Fibroblast of peridontal ligament (primary cell): Measurements from ENCODE around the gene PBX3.
"Not testable (repeated sequence)": the region's sequence is repeated elsewhere in the genome, so short reads cannot be mapped to it uniquely, and the experiment has no call there.

Experiments
- DNase-seq: peaks from one replicate; pipeline ENCODE4 v3.0.0-alpha.2; 2010; ENCODE audit errors: extremely low read depth

The PBX3 gene

DNA sequence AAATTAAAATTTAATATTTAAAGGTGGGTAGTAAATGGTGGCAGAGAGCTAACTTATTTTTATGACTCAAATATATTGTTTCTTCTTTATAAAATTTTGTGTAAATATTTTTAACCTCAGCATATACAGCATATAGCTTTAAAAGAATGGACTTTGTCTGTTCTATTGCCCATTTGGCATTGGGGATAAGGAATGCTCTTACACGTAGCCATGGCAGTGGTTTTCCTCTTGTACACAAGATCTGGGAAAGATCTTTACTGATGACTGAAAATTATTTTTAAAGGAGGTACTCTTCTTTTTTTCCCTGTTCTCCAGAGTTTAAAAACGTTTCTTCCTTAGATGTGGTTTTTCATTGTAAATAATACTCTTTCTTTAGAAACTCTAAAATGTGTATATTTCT, 75.0 kb downstream of the PBX3 start:
- DNase-seq: peak; percentile 73

DNA sequence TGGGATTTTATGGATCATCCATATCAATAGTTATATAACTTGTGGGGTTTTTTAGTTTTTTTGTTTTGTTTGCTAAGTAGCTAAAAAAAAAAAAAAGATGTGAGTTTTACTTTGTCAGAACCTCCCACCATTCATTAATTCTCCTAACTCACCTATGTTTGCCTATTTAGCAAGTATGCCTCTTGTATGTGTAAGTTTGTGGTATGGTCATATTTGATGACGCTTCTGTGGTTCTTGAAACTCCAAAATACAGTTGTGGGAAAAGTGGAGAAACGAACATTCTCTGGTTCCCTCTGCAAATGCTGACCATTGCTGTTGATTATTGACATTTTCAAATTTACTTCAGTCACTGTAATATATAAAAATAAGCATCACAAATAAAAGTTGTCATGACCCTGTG, 75.7 kb downstream of the PBX3 start:
- peak; percentile 55 for DNase-seq

DNA sequence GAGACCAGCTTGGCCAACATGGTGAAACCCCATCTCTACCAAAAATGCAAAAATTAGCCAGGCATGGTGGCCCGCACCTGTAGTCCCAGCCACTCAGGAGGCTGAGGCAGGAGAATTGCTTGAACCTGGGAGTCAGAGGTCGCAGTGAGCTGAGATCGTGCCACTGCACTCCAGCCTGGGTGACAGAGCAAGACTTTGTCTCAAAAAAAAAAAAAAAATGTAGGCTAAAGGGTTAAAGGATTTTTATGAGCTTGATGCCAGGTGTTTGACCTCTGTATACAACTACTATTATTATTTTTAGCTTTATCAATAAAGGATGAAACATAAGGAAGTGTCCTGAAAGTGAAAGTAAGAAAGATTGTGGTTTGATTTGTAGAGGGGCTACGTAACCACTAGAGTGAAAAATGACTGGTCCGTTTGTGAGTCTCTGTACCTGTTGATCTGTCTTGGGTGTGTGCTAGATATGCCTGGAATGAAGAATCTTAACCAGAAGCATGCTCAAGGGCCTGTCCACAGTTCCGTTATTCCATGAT, 76.8 kb downstream of the PBX3 start:
- not testable (repeated sequence) for DNase-seq

DNA sequence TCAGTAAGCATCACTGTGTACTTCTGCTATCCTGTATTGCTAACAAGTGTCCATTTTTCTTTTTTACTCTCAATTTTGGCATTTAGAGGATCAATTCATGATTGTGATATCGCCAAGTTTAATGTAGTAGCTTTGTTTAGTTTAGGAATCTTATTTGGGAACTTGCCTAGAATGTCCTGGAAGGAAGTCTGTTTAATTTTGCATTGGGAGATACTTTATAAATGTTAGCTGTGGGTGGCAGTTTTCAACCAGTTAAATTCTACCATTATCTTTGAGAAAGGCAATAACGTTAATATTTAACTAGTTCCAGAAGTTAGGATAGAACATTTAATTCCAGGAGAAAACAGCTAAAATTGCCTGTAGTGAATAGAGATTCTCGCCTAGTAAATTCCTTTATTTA, 78.6 kb downstream of the PBX3 start:
- peak; percentile 62 for DNase-seq

DNA sequence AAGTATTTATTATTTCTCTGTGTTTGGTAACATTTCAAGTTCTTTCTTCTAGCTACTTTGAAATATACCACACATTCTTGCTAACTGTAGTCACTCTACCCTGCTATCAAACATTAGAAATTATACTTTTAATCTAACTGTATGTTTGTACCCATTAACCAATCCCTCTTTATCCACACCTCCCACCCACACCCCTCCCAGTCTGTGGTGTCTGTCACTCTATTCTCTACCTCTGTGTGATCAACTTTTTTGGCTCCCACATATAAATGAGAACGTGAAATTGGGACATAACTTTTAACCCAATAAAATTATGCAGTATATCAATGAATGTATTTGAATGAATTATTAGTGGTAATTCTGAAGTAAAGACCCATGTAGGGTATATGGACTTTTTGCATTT, 79.7 kb downstream of the PBX3 start:
- no peak for DNase-seq

DNA sequence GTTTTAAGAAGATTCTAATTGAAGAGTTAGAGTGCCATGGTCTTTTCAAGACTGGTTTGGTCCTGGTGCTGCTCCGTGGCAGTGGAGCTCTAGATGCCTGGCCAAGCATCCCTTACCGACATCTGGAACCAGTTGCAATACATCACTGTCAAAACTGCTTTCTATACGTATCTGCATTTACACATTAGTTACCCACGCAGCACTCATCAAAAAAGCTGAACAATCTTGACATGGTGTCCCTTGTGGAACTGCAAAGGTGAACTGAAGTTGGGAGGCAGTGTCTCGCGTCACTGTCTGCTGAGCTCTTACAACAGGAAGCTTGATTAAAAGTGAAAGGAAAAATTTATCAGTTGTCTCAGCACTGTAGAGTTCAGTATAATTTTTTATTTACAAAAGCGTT, 82.6 kb downstream of the PBX3 start:
- DNase-seq: peak; percentile 55

DNA sequence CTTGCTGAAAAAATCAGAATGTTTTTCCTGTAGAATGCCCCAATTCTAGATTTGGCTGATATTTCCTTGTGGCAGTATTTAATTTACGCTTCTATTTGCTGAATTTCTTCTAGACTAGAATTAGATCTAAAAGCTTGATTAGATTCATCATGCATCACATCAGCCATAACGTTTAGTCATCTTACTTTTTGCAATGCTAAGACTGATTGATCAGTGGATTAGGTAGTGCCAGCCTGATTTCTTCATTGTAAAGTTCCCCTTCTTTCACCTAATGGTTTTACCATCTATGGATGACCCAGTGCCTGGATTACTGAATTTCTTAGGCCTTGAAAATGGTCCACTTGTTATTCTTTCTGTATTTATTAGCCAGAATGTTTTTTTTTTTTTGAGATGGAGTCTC, 83.9 kb downstream of the PBX3 start:
- no peak for DNase-seq

DNA sequence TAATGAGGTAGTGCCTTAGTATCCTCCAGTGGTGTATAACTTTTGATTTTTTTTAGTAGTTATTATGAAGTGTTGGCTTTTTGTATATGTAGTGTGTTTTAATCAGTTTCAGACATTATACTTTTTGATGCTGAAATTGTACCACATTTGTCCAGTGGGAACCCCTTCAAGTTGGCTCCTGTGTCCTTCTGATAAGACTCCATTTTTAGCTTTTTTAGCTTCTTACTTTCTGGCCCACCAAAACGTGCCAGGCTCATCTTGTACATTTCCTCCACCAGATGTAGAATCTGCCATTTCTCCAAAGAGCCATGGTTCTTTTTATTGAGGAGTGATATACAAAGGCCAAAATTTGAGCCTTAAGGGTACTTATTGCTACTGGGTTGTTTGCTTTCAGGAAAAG, 84.4 kb downstream of the PBX3 start:
- no peak for DNase-seq

DNA sequence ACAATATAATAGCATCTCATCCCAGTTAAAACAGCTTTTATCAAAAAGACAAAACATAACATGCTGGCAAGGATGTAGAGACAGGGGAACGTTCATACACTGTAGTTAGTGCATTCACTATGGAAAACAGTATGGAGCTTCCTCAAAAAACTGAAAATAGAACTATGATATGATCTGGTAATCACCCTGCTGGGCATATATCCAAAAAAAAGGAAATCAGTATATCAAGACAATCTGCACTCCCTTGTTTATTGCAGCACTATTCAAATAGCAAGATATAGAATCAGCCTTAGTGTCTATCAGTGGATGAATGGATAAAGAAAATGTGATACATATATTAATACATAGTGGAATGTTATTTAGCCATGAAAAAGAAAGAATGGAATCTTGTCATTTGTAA, 88.5 kb downstream of the PBX3 start:
- DNase-seq: no peak

DNA sequence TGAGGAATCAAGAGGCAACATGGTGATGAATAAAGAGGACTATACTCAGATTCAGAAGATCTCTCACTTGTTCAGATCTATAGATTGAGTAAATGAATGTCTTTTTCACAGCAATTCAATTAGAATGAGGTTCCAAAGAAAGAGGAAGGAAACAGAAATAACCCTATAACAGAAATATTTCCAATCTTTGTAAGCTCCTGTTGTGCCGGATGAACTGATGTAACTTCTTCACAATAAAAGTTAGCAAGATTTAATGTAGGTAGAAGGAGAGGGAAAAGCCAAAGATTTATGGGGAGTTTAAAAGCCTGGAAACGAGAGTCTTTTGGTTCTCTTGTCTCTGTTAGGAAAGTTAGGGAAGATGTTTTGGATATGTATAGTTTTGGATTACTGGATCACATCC, 92.1 kb downstream of the PBX3 start:
- no peak for DNase-seq

DNA sequence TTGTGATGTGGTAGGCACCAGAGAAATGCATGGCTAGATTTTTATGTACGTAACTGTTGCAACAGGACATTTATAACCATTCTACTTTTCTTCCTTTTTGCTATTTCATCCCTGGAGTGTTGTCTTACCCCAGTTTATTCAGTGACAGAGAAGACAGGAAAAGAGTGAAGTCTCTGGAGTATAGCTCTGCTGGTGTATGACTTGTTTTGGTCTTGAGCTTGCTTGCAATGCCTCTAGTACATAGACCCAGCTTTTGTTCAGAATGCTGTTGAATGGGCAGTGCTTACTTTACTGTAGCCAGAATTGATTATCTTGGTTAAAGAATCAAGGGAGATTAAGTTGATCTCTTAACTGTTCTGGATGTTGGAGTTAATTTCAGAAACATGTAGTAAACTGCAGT, 94.3 kb downstream of the PBX3 start:
- DNase-seq: no peak

DNA sequence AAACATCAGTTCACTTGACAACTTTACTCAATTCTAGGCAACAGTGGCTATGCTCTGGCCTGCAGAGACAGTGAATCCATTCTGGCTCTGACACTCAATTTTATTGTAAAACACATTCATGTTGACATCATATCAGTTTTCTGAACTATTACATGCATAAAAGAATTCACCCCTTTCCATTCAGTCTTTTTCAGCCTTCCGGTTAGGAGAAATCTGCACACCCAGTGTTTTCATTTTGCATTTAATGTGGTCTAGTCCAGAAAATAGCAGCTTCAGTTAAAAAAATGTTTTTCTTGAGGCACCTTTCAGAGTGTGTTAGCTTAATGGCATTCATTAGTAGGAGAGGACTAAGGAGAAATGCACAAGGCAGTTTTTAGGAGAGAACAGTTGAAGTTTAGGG, 95.1 kb downstream of the PBX3 start:
- no peak for DNase-seq

DNA sequence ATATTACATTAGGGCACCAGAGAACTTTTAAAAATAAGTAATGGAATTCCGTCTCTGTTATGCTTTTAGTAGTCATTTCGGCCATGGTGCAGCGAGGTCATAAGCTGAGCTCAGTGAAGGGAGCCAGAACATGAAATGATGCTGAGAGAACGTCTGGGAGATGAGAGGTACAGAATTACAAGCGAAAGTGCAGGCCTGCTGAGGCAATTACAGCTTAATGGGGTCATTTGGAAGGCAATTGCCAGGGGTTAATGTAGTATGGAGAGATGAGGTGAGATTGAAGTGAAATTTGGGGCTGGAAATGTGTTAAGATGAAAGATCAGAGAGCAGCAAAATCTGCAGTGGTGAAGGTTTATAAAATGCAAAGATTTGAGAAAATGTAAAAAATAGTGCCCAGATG, 96.5 kb downstream of the PBX3 start:
- peak; percentile 69 for DNase-seq

DNA sequence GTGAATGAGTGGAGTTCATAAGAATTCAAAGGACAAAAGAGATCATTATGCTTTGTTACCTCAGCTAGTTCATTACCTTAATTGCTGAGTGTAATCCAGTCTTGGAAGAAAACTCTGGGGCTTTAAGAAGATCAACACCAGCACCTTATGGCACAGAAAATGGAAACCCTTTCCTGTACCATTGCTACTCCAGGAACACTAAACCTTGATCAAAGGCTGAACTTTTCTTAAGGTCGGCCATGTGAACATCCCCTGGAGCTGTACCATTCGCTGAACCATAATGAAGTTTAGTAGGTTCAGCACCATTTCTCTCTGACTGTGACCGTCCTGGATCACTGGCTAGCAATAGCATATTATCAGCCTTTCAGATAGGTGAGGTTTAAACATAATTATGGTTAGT, 97.4 kb downstream of the PBX3 start:
- DNase-seq: no peak

DNA sequence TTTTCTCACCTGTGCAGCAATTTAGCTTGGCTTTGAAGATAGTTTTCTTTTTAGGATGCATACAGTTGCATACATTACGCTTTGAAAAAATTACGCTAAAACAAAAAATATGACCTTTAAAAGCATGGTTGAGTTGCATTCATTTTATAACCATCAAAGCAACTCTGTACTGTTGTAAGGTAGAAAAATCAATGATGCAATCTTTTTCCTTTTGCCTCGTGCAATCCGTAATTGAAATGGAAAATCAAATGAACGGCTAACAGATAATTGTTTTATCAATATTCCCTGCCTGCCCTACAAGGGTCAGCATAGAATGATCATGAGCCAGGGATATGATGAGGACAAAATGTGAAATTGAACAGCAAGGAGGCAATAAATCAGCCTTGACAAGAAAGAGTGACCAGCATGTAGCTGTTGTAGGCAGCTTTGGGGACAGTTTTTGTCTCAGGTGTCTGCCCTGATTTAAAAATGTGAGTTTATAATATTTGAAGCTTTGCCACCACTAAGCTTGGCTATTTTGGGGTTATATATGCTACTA, 98.2 kb downstream of the PBX3 start:
- no peak for DNase-seq

DNA sequence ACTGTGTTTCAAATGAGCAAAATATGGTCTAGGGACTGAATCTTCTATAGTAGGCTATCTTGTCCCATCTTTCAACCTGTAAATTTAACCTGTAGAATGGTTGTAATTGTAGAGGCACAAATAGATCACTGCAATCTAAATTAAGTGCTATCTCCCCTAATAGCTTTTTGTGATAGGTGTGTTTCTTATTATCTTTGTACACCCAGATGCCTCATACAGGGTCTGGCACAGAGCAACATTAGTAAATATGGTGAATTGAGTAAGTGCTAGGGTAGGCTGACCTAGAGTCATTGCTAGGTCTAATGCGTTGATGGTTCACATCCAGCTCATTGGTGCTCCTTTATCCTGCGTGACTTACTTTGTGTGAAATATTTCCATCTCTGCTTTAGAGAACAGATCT, 100.6 kb downstream of the PBX3 start:
- no peak for DNase-seq

DNA sequence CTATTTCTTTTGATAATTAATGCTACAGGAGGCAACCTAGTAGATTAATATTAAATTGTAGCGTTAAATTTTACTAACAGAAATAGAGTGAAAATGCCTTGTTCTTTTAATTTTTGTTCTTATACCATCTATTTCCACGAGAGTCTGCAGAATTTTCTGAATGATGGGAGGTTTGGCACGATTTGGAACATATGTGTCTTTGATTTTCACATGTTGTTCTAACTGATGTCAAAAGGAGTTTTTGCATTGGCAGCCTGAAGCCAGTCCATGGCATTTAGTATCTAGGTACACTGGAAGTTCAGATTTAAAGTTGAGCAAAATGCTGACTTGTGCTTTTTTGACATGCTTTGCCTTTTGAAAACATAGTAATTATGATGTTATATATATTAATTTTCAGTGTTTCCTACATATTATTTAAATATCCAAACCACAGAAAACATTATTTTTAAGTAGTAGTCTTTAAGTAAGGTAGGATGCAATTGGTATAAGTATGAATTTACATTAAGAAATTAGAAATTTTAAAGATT, 103.0 kb downstream of the PBX3 start:
- DNase-seq: no peak

DNA sequence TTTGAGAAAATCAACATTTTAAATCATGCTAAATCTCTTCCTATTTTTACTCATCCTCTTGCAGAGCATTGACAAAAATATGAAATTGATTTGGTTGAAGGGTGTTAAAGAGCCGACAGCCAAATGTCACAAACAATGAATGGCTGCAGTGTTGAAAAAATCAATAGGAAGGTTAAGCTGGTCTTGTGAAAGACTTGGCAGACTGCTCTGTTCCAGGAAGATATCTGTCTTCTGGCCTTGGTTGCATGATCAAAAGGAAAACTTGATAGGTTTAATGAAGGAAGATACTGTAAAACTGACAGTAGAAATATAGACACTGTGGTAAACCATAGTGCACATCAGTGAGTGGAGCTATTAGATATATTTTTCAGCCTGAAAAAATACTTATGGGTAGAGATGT, 103.6 kb downstream of the PBX3 start:
- no peak for DNase-seq

DNA sequence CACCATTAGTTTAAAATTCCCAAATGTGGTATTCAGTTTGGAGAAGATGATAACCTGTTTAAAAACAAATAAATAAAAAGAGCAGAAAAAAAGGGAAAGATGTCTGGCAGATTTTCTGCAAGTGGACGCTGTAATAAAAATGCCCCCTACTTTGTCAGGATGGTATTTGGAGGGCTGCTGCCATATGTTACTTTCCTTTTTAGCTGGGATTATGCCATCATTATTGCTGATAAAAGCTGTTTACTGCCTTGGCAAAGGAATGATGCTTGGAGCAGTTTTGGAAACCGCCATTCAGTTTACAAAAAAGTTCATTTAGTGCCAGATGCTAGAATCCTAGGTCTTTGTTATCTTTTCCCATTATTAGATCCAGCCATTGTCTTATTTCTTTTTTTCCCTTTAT, 104.8 kb downstream of the PBX3 start:
- no peak for DNase-seq

DNA sequence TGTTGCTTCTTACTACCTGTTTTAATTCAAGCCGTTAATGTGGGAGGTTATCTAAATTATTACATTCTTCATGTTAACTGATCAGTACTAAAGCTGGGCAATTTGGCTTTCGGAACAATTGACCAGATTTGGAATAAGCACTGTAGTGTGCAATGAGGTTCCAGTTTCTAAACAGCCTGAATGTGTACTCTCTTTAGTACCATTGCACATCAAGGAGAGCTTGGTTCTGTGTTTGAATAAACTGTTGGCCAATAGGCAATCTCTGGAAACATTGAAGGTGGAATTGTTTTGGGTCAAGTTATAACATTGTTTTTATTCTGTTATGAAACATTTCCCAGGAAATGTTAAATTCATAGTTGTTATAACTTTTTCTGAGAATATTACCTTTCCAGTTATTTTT, 105.2 kb downstream of the PBX3 start:
- DNase-seq: no peak

DNA sequence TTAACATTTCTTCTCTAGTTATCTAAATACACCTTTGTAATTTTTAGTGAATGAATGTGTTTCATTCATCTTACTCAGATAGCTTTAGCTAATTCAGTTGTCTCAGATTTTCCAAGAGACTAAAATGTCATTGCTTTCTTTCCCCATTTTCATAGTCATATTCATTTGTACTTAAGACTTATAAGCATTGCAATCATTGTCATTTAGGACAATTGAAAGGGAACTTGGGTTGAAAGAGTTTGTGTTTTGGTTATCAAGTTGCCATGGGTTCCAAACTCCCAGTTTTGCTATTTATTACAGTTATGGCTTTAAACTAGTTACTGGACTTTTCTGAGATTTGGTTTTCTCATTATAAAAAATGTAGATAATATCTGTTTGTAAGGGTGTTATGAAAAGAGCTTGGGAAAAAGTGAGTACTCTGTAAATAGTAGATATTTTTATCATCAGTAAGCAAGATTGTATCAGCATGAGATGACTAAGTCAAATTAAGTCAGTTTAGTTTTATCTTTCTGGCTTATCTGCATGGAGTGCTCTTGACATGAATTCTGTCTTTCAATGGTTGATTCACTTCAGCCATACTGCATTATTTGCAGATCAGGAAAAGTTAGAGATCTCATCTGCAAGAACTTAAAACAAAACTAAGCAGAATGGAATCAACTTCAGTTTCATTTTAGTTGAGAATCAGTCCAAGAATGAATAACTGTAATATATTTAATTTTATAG, 107.5 kb downstream of the PBX3 start:
- peak; percentile 53 for DNase-seq

DNA sequence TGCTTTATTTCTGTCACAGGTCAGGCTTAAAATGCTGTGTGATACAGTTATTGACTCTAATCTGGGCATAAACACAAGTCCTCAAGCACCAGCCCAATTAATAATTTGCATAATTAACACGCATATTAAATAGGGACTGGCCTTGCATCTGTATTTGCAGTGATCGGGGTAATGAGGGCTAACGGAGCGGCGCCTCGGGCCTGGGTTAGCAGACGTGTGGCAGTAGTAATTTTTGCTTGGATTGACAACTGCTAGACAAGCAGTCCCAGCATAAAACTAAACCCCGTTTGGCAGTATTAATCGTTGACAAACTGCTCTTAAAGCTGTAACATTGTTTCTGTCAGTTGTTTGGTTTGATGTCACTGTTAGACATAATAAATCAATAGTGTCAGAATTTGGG, 109.2 kb downstream of the PBX3 start:
- no peak for DNase-seq

DNA sequence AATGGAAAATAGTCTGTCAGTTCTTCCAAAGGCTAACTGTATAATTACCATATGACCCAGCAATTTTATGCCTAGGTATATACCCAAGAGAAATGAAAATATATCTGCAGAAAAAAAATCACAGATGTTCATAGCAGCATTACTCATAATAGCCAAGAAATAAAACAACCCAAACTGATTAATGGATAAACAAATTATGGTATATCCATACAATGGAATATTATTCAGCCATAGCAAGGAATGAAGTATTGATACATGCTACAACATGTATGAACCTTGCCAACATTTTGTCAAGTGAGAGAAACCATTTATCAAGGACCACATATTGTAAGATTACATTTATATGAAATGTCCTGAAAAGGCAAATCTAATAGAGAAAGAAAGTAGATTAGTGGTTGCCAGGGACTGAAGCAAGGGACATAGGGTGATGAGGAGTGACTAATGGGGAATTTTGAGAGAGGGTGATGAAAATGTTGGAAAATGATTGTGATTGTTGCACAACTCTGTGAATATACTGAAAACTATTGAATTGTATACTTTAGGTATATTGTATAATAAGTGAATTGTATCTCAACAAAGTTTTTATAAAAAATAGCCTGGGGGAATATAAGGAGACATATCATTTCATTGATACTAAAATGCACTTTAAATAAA, 114.4 kb downstream of the PBX3 start:
- peak; percentile 57 for DNase-seq
